NCI-H226 (cell line): ENCODE measurements around the gene FUS.
"Not testable (repeated sequence)": the region's sequence is repeated elsewhere in the genome, so short reads cannot be mapped to it uniquely, and the experiment has no call there.

Source experiments
- DNase-seq: peaks from one replicate; pipeline ENCODE4 v3.0.0-alpha.2; 2015

Gene FUS

GRCh38 chr16:31144418-31144817 lies 35.5 kb upstream of the FUS start:
- not testable (repeated sequence) for DNase-seq

DNA sequence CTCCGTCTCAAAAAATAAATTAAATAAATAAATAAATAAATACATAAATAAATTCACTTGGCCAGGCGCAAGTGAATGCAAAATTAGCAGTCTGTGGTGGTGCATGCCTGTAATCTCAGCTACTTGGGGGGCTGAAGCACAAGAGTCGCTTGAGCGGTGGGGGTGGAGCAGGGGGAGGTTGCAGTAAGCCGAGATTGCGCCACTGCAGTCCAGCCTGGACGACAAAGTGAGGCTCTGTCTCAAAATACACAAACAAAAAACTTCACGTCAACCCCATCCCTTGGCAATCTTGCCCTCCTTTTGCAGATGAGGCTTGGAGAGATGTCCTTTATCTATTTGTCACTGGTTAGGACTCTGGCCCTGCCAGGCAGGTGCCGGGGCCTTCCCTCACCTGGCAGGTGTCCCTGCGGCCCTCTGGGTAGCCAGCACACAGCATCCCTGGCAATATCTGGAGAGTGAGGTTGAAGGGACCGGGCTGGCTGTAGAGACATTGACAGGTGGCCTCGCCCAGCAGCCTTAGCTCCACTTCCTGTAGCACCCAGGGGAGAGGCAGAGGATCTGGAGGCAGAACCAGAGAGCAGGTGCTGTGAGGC lies 34.4 kb upstream of the FUS start:
- DNase-seq = no peak

DNA sequence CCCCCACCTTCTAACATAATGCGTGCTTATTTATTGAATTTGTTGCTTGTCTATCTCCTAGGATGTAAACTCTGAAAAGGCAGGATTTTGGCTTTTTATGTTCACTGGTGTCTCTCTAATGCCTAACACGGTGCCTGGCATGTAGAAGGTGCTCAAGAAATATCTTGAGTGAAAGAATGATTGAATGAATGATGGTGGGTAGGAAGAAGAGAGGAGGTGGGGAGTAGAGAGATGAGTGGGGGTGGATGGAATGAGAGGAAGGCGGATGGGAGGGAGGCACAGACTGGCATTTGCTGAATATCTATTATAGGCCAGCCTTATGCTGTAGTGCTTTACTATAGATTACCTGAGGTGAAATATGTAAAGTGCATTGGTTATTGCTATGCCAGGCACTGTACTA lies 32.4 kb upstream of the FUS start:
- no peak for DNase-seq

- no peak for DNase-seq
Observed at GRCh38 chr16:31148281-31148728, 31.6 kb upstream of the FUS start.

GRCh38 chr16:31148896-31149295 lies 31.0 kb upstream of the FUS start:
- no peak for DNase-seq

DNA sequence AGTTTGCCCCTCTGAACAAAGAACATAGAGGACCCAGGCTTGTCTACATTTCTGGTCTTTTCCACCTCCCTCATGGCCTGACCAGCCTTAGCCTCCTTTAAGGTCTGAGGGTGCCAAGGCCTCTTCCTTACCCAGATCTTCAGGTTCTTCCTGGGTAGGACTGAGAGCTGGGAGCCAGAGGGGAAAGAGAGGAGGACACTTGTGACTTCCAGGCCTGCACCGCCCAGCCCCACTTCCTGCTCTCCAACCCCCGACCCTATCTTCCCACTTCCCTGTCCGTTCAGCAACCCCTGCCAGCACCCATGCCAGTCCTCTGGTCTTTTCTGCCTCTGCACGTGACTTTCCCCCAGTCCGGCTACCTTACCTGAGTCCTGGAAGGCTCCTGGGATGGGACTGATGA lies 30.6 kb upstream of the FUS start:
- DNase-seq = no peak

GRCh38 chr16:31149894-31150890 lies 29.7 kb upstream of the FUS start, which contains the start of gene PRSS36:
Gene PRSS36, minus strand, starts transcription at chr16:31150066. Its CDS starts 31 bp downstream, at chr16:31150035.
- DNase-seq = no peak

DNA sequence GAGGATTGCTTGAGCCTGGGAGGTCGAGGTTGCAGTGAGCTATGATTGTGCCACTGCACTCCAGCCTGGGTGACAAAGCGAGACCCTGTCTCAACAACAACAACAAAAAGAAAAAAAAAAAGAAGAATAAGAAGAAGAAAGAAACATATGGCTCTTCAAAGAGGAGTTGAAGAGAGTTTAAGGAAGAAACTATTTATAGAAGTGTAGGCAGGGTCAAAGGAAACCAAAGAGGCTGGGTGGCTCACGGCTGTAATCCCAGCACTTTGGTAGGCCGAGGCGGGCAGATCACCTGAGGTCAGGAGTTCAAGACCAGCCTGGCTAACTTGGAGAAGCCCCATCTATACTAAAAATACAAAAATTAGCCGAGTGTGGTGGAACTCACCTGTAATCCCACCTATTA lies 29.0 kb upstream of the FUS start:
- DNase-seq = not testable (repeated sequence)

DNA sequence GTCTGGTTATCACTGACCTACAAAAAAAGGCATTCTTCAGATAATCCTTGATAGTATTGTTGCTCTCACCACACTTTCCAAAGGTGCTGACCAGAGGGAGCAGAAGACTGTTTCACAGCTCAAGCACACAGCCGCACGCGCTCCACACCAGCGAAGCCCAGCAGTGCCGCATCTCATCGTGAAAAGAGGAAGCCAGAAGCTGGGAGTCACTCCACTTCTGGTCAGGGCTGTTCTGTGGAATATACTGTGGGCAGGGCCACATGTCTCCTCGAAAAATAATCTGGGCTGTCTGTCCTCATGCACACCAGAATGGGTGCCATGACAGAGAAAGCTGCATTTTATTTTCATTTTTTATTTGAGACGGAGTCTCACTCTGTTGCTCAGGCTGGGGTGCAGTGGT lies 22.8 kb upstream of the FUS start:
- no peak for DNase-seq

- no peak for DNase-seq
Observed at GRCh38 chr16:31167315-31167714, 12.6 kb upstream of the FUS start.

DNA sequence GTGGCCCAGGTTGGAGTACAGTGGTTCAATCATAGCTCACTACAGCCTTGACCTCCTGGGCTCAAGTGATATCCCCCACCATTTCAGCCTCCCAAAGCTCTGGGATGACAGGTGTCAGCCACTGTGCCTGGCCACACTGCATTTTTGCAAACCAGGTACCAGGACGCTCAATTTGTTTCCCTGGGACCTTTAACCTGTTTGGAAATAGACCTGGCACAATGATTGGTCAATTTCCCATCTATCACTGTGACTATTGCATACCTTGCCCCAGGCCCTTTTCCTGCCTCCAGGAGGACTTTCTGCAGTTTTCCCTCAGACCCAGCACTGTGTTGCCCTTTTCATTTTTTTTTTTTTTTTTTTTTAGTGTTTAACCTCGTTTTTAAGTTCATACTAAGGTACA lies 11.1 kb upstream of the FUS start:
- DNase-seq = no peak

- not testable (repeated sequence) for DNase-seq
Observed at GRCh38 chr16:31170048-31170447, 9.9 kb upstream of the FUS start.

- DNase-seq = peak; percentile 45
Observed at GRCh38 chr16:31177136-31177535, 2.8 kb upstream of the FUS start.

DNA sequence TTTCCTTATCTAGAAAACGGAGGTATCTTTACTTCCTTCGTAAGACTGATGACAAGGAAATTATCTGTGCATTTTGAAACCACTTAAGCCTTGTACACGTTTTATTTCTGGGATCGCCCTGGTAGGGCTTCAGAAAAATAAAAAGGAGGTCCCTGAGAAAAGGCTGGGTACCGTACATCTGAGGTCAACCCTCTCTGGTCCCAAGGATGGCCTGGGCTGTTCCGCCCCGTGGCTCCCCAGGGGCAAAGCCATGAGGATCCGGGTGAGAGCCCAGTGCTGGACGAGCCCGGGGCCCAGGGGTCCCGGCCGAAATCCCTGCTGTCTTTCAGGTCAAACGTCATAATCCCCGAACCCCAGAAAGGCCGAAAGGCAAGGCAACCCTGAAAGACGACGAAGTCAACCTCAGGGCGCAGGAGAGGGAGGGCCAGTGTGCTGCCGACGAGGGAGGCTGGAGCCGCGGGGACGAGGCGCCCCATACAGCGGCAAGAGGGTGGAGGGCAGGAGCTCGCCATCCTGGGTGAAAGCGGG lies 656 bp upstream of the FUS start:
- DNase-seq = no peak

DNA sequence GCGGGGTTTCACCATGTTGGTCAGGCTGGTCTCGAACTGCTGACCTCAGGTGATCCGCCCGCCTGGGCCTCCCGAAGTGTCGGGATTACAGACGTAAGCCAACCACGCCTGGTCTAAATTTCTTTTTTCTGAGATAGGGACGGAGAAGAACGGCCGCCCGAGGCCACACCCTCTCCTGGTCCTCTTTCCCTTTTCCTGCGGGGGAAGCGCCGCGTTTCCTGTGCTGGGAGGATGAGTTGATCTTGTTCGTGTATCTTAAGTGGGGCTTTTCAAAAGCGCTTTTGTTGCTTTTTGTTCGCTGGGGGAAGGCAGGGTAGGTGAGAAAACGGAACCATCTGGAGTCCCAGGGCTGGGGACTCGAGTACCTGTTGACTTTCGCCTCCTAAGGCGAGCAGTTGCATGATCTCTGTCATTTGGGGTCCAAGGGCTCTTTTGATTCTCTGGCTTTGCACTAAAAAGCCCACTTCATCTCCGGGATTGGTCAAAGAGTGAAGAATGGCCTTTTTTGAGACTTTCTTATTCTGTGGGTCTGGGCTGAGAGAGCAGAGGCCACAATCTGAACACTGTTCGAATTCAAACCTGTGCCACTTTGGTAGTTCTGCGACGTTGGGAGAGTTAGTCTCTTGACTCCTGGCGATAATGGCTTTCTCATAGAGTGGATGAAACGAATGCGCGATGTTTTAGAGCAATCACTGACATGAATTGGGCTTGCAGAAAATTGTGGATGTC lies 1.3 kb downstream of the FUS start:
- DNase-seq = peak; percentile 76

- DNase-seq = no peak
Observed at GRCh38 chr16:31182391-31182790, 2.5 kb downstream of the FUS start.

DNA sequence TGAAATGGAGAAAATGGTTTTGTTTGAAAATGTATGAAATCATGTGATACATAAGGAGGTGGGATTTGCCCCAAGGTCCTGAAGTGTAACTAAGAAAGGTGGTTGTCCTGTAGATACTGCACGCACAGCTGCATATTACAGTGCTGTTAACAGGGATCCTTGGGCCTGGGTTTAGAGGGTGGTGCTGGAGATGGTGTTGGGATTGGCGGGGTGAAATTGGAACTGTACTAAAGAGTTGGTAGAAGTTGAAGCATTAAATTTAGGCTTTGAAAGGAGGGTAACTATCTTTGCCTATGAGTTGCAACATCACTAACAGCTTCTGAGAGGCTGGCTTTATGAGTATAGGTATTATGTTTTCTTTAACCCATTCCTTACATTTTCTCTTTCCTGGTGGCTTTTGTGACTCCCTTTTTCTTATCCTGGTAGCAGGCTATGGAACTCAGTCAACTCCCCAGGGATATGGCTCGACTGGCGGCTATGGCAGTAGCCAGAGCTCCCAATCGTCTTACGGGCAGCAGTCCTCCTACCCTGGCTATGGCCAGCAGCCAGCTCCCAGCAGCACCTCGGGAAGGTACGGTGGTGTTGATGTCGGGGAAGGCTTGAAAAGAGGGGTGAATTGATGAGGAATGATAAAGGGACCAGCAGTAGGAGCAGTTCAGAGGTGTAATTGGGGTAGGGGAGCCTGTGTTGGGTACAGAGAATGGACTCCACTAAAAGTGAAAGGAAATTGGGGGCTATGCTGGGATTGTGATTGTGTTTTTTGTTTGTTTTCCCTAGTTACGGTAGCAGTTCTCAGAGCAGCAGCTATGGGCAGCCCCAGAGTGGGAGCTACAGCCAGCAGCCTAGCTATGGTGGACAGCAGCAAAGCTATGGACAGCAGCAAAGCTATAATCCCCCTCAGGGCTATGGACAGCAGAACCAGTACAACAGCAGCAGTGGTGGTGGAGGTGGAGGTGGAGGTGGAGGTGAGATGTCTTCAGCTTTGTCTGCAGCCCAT lies 3.8 kb downstream of the FUS start:
- no peak for DNase-seq

DNA sequence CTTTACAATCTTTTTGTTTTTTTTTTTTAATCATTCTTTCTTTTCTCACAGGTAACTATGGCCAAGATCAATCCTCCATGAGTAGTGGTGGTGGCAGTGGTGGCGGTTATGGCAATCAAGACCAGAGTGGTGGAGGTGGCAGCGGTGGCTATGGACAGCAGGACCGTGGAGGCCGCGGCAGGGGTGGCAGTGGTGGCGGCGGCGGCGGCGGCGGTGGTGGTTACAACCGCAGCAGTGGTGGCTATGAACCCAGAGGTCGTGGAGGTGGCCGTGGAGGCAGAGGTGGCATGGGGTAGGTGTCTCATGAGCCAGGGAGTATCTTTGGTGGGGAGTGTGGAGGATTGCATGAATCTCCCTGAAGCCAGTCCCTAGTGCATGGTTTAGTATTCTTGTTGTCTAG lies 4.9 kb downstream of the FUS start:
- DNase-seq = no peak

- DNase-seq = no peak
Observed at GRCh38 chr16:31185339-31185738, 5.4 kb downstream of the FUS start.

DNA sequence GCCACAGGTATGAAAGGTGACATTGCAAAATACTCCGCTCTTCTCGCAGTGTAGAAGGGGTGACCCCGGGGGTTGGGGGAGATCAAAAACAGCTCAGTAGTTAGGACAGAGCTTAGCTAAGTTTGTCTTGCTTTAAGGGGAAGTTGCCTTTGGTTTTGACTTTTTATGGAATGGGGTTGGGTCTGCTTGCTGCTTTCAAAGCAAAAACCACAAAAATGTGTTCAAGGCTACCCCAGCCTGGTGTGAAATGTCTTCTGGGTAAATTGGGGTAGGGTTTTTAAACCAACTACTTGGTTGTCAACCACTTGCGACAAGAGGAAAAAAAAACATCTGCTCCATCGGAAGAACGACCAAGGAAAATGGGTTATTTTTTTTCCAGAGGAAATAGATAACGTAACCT lies 6.2 kb downstream of the FUS start:
- DNase-seq = no peak

DNA sequence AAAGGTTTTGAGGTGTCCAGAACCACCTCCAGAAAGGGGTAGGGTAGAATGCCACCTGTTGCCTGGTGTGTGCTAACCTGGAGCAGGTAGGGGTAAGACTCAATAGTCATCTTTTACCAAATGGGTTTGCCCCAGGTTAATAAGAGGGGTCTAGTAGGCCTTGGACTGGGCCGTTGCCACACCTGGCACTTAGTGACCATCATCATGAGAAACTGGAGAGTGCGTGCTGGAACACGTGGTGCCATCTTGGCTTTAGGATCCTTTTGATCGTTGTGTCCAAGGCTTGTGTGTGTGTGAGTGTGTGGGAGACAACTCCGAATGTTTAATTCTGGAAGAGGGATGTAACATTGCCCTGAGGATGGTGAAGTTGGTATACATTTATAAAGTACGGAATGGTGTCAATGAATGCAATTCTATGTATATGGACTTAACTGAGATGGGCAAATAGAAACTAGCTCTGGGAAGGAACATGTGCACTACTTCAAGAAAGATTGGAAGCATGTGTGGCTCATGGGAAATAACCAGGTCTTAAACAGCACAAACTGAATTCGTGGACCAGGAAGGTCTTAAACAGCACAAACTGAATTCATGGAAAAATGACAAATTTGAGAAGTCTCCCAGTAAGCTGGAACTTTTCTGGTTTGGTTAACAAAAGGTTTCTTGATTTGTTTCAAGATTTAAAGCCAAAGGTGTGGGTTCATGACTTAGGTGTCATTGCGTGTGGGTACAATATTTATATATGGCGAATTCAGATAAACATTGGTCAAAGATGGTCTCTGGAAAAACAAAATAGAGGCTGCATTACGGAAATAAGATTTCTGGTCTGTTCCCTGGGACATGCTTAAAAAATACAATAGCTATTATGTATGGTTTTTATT lies 7.2 kb downstream of the FUS start:
- DNase-seq = no peak
